Measurements from ENCODE around the gene SDK1. TPM values are rescaled to one million over a fixed set of nuclear protein-coding genes. Genes with fewer than 3 reads are reported as not detected.

SDK1 gene
- total and polyA plus RNA-seq, 2 donors (not counting 3 experiments of a cell fraction or from before 2014, with no cell fraction given): 1.6 to 3.9 TPM

- no peak overlapping the region for H2AFZ ChIP-seq (ENCODE audit: low read depth, low read length)
- H3K9ac ChIP-seq (replicated peaks; ENCODE audit: extremely low read depth, insufficient read depth, low read length): no peak overlapping the region
- H3K36me3 ChIP-seq (ENCODE audit: control insufficient read depth in 2 of 2, extremely low read depth in 1 of 2, insufficient read depth in 2 of 2, low read length in 2 of 2): no peaks in the 10 kb centered on the region
- dilution Hi-C loops (cut with MboI; ENCODE audit: extremely low pct_ligation_motif_present, low sequenced_read_pairs) (no loop called here), intact Hi-C loops (cut with micrococcal nuclease) (no loop called here)
- ChIA-PET POLR2A (no interaction called here), CTCF (no interaction called here)
- no peaks in the 10 kb centered on the region for H3K79me2 ChIP-seq (ENCODE audit: control insufficient read depth, insufficient read depth, low read length)
- no peak overlapping the region for H3K27ac ChIP-seq (ENCODE audit: insufficient read depth, low read depth, low read length)
- no TSS peak for BruUV-seq (replicated peaks)
- H3K4me2 ChIP-seq (ENCODE audit: insufficient read depth, low read length): no peak overlapping the region
- no peaks in the 10 kb centered on the region for H3K9me1 ChIP-seq (replicated peaks; ENCODE audit: control insufficient read depth, extremely low read depth, insufficient read depth, low read length)
- TF ChIP-seq GATA2 (IDR thresholded peaks at IDR 0.05; ENCODE audit: insufficient read depth, insufficient read length, low read depth, low read length) (no peak), POLR2AphosphoS5 (IDR thresholded peaks at IDR 0.05; ENCODE audit: insufficient read depth, low read depth, low read length) (no peak), POLR2A (IDR thresholded peaks at IDR 0.05; ENCODE audit: low read depth, low read length) (no peak), FOS (IDR thresholded peaks at IDR 0.05; ENCODE audit: borderline replicate concordance, insufficient read depth, low read length) (no peak), EZH2 (IDR thresholded peaks at IDR 0.05; ENCODE audit: borderline replicate concordance, low read depth, low read length, severe bottlenecking) (no peak), JUN (IDR thresholded peaks at IDR 0.05; ENCODE audit: borderline replicate concordance, insufficient read depth, insufficient read length, low read depth) (no peak), MYC (IDR thresholded peaks at IDR 0.05; ENCODE audit: low read depth, low read length) (no peak), CTCF (IDR thresholded peaks at IDR 0.05; ENCODE audit: extremely low read depth in 1 of 2, insufficient read depth in 1 of 2, low read depth in 1 of 2, low read length in 2 of 2) (no peak), MAX (IDR thresholded peaks at IDR 0.05; ENCODE audit: insufficient read depth, insufficient read length) (no peak)
- H3K27me3 ChIP-seq (ENCODE audit: control insufficient read depth in 2 of 2, insufficient read depth in 2 of 2, low read length in 2 of 2): no peaks in the 10 kb centered on the region
- H3K4me1 ChIP-seq (ENCODE audit: control insufficient read depth, extremely low read depth, insufficient read depth, low read length): no peaks in the 10 kb centered on the region
- no peaks in the 10 kb centered on the region for H3K9me3 ChIP-seq (replicated peaks; ENCODE audit: control insufficient read depth, insufficient read depth, low read length)
- no peak overlapping the region for H3K4me3 ChIP-seq (replicated peaks in 1 of 3; ENCODE audit: insufficient read depth in 1 of 3, low read depth in 1 of 3, low read length in 3 of 3)
- FAIRE-seq: no peak
- DNase-seq (ENCODE audit: low read depth, low spot score): no peak
- no peaks in the 10 kb centered on the region for H4K20me1 ChIP-seq (replicated peaks; ENCODE audit: control insufficient read depth, extremely low read depth, insufficient read depth, low read length)
Measured at GRCh38 chr7:4066626-4067475, 765.8 kb downstream of the SDK1 start.

Data from endothelial cell of umbilical vein (primary cell).